Measurements from ENCODE around the gene MFSD6. TPM values are rescaled to one million over a fixed set of nuclear protein-coding genes. Genes with fewer than 3 reads are reported as not detected.

MFSD6 gene
- total RNA-seq, 4 donors from 2014 or later, result 3.6 to 30.3 (median 28.4) TPM

DNA sequence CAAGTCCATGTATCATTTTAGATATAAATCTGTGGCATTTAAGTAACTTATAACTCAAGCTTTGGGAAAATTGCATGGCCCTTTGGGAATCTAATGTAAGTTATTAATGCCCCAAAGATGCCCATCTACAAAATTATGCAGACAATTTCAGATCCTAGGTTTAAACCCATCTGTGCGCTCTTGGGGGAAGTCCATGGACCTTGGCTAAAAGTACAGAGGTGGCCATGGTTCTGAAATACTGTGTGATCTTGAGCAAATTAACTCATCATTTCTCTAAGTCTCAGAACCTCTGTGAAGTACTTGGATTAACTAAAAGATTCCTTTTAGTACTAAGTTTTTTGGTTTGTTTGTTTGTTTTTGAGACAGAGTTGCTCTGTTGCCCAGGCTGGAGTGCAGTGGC lies 45.3 kb upstream of the MFSD6 start:
- no peak for DNase-seq
- Histone ChIP-seq H3K27ac (no peak overlapping the region), H3K4me3 (no peak overlapping the region), H3K27me3 (no peaks in the 10 kb centered on the region), H3K36me3 (no peaks in the 10 kb centered on the region), H3K4me1 (no peaks in the 10 kb centered on the region), H3K9me3 (no peaks in the 10 kb centered on the region)
- no peak for TF ChIP-seq POLR2A (IDR thresholded peaks at IDR 0.05)
- TF ChIP-seq, protein P1, sequence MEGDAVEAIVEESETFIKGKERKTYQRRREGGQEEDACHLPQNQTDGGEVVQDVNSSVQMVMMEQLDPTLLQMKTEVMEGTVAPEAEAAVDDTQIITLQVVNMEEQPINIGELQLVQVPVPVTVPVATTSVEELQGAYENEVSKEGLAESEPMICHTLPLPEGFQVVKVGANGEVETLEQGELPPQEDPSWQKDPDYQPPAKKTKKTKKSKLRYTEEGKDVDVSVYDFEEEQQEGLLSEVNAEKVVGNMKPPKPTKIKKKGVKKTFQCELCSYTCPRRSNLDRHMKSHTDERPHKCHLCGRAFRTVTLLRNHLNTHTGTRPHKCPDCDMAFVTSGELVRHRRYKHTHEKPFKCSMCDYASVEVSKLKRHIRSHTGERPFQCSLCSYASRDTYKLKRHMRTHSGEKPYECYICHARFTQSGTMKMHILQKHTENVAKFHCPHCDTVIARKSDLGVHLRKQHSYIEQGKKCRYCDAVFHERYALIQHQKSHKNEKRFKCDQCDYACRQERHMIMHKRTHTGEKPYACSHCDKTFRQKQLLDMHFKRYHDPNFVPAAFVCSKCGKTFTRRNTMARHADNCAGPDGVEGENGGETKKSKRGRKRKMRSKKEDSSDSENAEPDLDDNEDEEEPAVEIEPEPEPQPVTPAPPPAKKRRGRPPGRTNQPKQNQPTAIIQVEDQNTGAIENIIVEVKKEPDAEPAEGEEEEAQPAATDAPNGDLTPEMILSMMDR (IDR thresholded peaks at IDR 0.05), result no peak
- intact Hi-C loops (cut with DNase I; ENCODE audit: low total_unique reads), result no loop called here

DNA sequence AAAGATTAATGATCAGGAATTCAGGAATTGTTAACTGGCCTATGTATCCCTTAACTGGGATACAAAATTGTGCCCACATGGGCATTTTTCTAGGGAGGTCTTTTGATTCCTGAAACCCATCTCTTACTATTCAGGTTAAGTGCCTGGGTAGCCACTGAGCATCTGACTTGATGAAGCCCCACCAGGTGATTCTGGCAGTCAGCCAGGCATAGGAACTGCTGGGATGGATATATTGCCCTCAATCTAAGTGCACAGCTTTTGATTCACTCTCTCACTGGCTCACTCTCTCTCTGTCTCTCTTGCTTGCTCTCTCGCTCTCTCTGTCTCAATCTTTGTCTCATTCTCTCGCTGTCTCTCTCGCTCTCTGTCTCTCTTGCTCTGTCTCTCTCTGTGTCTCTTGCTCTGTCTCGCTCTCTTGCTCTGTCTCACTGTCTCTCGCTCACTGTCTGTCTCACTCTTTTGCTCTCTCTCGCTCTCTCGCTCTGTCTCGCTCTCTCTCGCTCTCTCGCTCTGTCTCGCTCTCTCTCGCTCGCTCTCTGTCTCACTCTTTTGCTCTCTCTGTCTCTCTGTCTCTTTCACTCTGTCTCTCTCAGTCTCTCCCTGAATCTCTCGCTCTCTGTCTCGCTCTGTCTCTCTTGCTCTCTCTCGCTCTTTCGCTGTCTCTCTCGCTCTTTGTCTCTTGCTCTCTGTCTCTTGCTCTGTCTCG lies 42.5 kb upstream of the MFSD6 start:
- H3K36me3 ChIP-seq, result no peaks in the 10 kb centered on the region
- intact Hi-C loops (cut with DNase I; ENCODE audit: low total_unique reads), result no loop called here
- no peak overlapping the region for H3K4me3 ChIP-seq
- no peaks in the 10 kb centered on the region for H3K27me3 ChIP-seq
- H3K4me1 ChIP-seq, result no peaks in the 10 kb centered on the region
- H3K27ac ChIP-seq, result no peak overlapping the region
- no peaks in the 10 kb centered on the region for H3K9me3 ChIP-seq
- no peak for TF ChIP-seq POLR2A (IDR thresholded peaks at IDR 0.05)
- TF ChIP-seq, protein P1 (IDR thresholded peaks at IDR 0.05), result no peak
- DNase-seq, result no peak

DNA sequence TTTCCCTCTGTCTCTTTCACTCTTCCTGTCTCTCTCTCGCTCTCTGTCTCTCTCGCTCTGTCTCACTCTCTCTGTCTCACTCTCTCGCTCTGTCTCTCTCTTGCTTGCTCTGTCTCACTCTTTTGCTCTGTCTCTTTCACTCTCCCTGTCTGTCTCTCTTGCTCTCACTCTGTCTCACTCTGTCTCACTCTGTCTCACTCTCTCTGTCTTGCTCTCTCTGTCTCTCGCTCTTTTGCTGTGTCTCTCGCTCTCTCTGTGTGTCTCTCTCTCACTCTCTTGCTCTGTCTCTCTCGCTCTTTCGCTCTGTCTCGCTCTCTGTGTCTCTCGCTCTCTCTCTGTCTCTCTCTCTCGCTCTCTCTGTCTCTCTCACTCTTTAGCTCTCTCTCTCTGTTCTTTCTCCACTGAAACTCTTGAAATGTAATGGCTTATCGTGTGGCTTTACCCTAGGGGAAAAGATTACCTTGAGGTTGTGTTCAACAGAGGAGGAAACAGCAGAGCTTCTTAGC lies 41.9 kb upstream of the MFSD6 start:
- TF ChIP-seq POLR2A (IDR thresholded peaks at IDR 0.05), result no peak
- TF ChIP-seq, protein P1 (IDR thresholded peaks at IDR 0.05), result no peak
- Histone ChIP-seq H3K9me3 (no peaks in the 10 kb centered on the region), H3K4me1 (no peaks in the 10 kb centered on the region), H3K27ac (no peak overlapping the region), H3K36me3 (no peaks in the 10 kb centered on the region), H3K27me3 (no peaks in the 10 kb centered on the region), H3K4me3 (no peak overlapping the region)
- DNase-seq, result no peak
- intact Hi-C loops (cut with DNase I; ENCODE audit: low total_unique reads), result no loop called here

DNA sequence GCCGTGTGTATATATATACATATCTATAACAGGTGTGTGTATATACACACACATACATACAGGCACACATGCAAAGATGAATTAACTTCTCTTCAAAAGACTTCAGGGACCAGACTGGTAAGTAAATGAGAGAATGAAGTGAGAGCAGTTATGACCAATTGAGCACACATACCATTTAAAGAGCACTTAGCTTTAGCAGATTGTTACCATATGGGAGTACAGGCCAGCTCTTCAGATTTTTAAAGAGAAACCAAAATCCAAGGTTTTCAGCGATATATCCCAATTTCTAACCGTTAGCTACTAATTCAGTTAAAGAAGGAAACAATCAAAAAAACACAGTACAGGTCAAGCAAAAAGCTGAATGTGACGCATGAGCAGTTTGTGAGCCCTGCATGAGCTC lies 41.1 kb upstream of the MFSD6 start:
- TF ChIP-seq, protein P1 (IDR thresholded peaks at IDR 0.05), result no peak
- DNase-seq, result no peak
- intact Hi-C loops (cut with DNase I; ENCODE audit: low total_unique reads), result no loop called here
- no peaks in the 10 kb centered on the region for H3K36me3 ChIP-seq
- no peak overlapping the region for H3K27ac ChIP-seq
- H3K9me3 ChIP-seq, result no peaks in the 10 kb centered on the region
- no peaks in the 10 kb centered on the region for H3K4me1 ChIP-seq
- H3K4me3 ChIP-seq, result no peak overlapping the region
- no peaks in the 10 kb centered on the region for H3K27me3 ChIP-seq

DNA sequence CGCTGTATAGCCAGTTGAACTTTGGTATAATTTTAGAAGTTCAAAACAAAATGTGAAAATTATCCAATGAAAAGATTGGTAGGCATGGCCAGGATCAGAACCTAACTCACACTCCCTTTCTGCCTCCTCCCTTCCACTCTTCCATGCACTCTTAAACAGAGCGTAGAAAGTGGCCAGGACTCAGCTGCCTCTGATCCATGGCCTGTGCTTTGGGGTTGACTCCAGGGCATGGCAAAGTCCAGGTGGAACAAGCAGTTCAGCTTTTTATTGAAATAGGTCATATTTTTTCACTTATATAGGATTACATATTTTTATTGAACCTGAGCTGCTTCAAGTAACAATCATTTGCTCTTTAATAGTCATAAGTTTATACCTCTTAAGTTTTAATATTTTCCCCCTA lies 38.5 kb upstream of the MFSD6 start:
- Histone ChIP-seq H3K4me3 (no peak overlapping the region), H3K27ac (no peak overlapping the region), H3K27me3 (no peaks in the 10 kb centered on the region), H3K36me3 (no peaks in the 10 kb centered on the region), H3K9me3 (no peaks in the 10 kb centered on the region), H3K4me1 (no peaks in the 10 kb centered on the region)
- TF ChIP-seq POLR2A (IDR thresholded peaks at IDR 0.05), result no peak
- TF ChIP-seq, protein P1 (IDR thresholded peaks at IDR 0.05), result no peak
- no peak for DNase-seq
- intact Hi-C loops (cut with DNase I; ENCODE audit: low total_unique reads), result no loop called here
